Measurements from ENCODE around the gene BSDC1.
A peak's percentile ranks its signal among the peaks of the same experiment; 100 is the strongest.

BSDC1 gene

GRCh38 chr1:32393136-32393535 is 1.1 kb downstream of the BSDC1 start:
- H3K23ac ChIP-seq (ENCODE audit: low read depth, low read length, poor library complexity) = no peak overlapping the region
- H3K18ac ChIP-seq (ENCODE audit: low read length) = no peak overlapping the region
- peaks cover 21 to 49% of the 10 kb centered on the region in 2 donors for H3K36me3 ChIP-seq (replicated peaks in 1 of 2; ENCODE audit: control insufficient read depth in 2 of 2, insufficient read depth in 2 of 2, low read length in 2 of 2)
- H4K8ac ChIP-seq (ENCODE audit: low read depth, low read length) = no peak overlapping the region
- peaks cover 4% of the 10 kb centered on the region in 2 donors for H3K4me1 ChIP-seq (ENCODE audit: control insufficient read depth in 2 of 2, insufficient read depth in 1 of 2, low read depth in 1 of 2, low read length in 2 of 2)
- no peak overlapping the region for H3K14ac ChIP-seq (ENCODE audit: low read length)
- no peak overlapping the region for H3K4ac ChIP-seq (ENCODE audit: low read length)
- H3K27me3 ChIP-seq (ENCODE audit: control insufficient read depth in 3 of 3, insufficient read depth in 3 of 3, low read depth in 1 of 3, low read length in 3 of 3) = no peaks in the 10 kb centered on the region
- peak overlapping the region; percentile 35 for H3K4me2 ChIP-seq (ENCODE audit: insufficient read depth, low read length, poor library complexity, severe bottlenecking)
- WGBS, 2 donors (ENCODE audit: extremely low coverage in 2 of 2, insufficient read length in 2 of 2, insufficient replicate concordance in 1 of 2) = no CpG with 5 or more reads among the region's 1 CpG
- H2AK5ac ChIP-seq (ENCODE audit: low read depth, low read length) = no peak overlapping the region
- peak overlapping the region in 1 of 2 donors; percentile 78 for H3K4me3 ChIP-seq (ENCODE audit: low read length in 2 of 2)
- H3K9ac ChIP-seq (ENCODE audit: low read depth, low read length, poor library complexity) = no peak overlapping the region
- H2BK5ac ChIP-seq (ENCODE audit: low read length) = no peak overlapping the region
- H3K9me3 ChIP-seq (replicated peaks in 1 of 2; ENCODE audit: control insufficient read depth in 2 of 2, insufficient read depth in 1 of 2, low read depth in 1 of 2, low read length in 2 of 2) = peaks cover 0 to 2% of the 10 kb centered on the region in 2 donors
- H2AFZ ChIP-seq (ENCODE audit: low read length) = no peak overlapping the region
- H2BK12ac ChIP-seq (ENCODE audit: low read length) = no peak overlapping the region
- H2BK15ac ChIP-seq (ENCODE audit: low read length) = no peak overlapping the region
- H3K27ac ChIP-seq (replicated peaks; ENCODE audit: low read length) = no peak overlapping the region
- H4K91ac ChIP-seq (ENCODE audit: low read depth, low read length, poor library complexity) = no peak overlapping the region
- H2BK120ac ChIP-seq (ENCODE audit: low read depth, low read length) = no peak overlapping the region
- DNase-seq (ENCODE audit: low spot score) = no peak
- peaks cover 7% of the 10 kb centered on the region for H3K79me1 ChIP-seq (ENCODE audit: low read depth, low read length)

DNA sequence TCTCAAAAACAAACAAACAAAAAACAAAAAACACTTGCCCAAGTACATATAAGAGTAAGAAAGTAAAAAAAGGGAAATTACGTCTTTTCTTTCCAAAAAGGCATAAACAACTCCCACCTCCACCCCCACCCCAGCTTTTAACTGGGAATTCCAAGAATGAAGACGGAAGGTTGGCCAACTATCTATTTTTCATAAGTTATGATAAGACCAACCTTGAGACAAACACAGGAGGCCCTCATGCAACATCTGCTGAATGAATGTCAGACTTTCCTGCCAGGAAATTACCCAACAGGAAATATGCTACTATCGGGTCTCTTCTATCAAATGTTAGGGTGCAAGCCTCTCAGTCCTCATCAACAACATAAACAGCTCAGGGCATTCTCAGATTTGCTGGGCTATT is 1.9 kb downstream of the BSDC1 start:
- H3K27ac ChIP-seq (replicated peaks; ENCODE audit: low read length) = no peak overlapping the region
- WGBS, 2 donors (ENCODE audit: extremely low coverage in 2 of 2, insufficient read length in 2 of 2, insufficient replicate concordance in 1 of 2) = no CpG with 5 or more reads among the region's 3 CpGs
- no peak for DNase-seq (ENCODE audit: low spot score)
- no peak overlapping the region for H3K23ac ChIP-seq (ENCODE audit: low read depth, low read length, poor library complexity)
- H2BK120ac ChIP-seq (ENCODE audit: low read depth, low read length) = no peak overlapping the region
- no peak overlapping the region for H2BK15ac ChIP-seq (ENCODE audit: low read length)
- H3K4ac ChIP-seq (ENCODE audit: low read length) = no peak overlapping the region
- no peak overlapping the region for H2AFZ ChIP-seq (ENCODE audit: low read length)
- no peaks in the 10 kb centered on the region for H3K27me3 ChIP-seq (ENCODE audit: control insufficient read depth in 3 of 3, insufficient read depth in 3 of 3, low read depth in 1 of 3, low read length in 3 of 3)
- no peak overlapping the region for H2BK5ac ChIP-seq (ENCODE audit: low read length)
- H3K4me1 ChIP-seq (ENCODE audit: control insufficient read depth in 2 of 2, insufficient read depth in 1 of 2, low read depth in 1 of 2, low read length in 2 of 2) = peaks cover 4% of the 10 kb centered on the region in 2 donors
- H2BK12ac ChIP-seq (ENCODE audit: low read length) = no peak overlapping the region
- peaks cover 21 to 56% of the 10 kb centered on the region in 2 donors for H3K36me3 ChIP-seq (replicated peaks in 1 of 2; ENCODE audit: control insufficient read depth in 2 of 2, insufficient read depth in 2 of 2, low read length in 2 of 2)
- no peak overlapping the region for H4K91ac ChIP-seq (ENCODE audit: low read depth, low read length, poor library complexity)
- H4K8ac ChIP-seq (ENCODE audit: low read depth, low read length) = no peak overlapping the region
- H3K4me2 ChIP-seq (ENCODE audit: insufficient read depth, low read length, poor library complexity, severe bottlenecking) = no peak overlapping the region
- H3K9ac ChIP-seq (ENCODE audit: low read depth, low read length, poor library complexity) = no peak overlapping the region
- peaks cover 7% of the 10 kb centered on the region for H3K79me1 ChIP-seq (ENCODE audit: low read depth, low read length)
- H3K4me3 ChIP-seq (ENCODE audit: low read length in 2 of 2) = no peak overlapping the region
- peaks cover 0 to 2% of the 10 kb centered on the region in 2 donors for H3K9me3 ChIP-seq (replicated peaks in 1 of 2; ENCODE audit: control insufficient read depth in 2 of 2, insufficient read depth in 1 of 2, low read depth in 1 of 2, low read length in 2 of 2)
- H3K14ac ChIP-seq (ENCODE audit: low read length) = no peak overlapping the region
- H2AK5ac ChIP-seq (ENCODE audit: low read depth, low read length) = no peak overlapping the region
- no peak overlapping the region for H3K18ac ChIP-seq (ENCODE audit: low read length)

DNA sequence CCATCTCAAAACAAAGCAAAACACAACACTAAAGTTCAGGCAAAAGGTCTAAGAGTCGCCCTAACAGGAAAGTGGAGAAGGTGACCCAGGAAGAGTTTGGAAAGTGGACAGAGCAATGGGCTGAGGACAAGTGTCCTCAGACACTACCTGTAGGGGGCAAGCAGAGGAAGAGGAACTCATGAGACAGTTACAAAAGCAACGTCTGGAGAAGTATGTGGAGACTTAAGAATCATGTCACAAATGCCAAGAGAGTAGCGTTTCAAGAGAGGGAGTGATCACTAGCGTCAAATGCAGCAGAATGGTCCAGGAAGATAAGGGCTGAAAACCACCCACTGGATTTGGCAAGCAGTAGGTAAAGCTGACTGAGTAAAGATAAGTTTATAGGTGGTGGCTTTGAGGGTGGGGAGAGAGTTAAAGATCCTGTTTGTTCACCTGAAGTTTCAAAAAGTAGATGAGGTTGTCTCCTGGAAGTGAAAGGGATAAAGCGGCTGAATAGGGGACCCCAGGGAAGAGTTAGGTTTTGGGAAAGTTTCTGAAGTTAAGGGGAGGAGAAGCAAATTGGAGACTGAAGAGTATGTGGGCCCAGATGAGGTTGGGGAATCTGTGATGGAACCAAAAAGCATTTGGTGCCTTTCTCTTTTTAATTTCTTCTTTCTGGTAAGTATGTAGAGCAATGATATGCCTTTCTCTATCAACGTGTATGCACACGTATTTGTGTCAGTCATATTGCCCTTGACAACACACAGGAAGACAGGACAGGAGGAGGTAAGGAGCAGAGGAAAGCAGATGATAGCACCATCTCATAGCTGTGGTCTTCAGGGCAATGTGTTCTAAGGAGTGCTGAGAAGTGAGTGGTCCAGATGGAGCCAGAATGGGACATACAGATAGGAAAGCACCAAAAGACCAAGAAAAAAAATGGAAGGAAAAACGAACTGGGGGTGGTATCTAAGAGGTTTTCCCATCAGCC is 3.1 kb downstream of the BSDC1 start:
- no peak overlapping the region for H4K91ac ChIP-seq (ENCODE audit: low read depth, low read length, poor library complexity)
- no peak overlapping the region for H2AK5ac ChIP-seq (ENCODE audit: low read depth, low read length)
- H3K79me1 ChIP-seq (ENCODE audit: low read depth, low read length) = peaks cover 7% of the 10 kb centered on the region
- no peak overlapping the region for H3K18ac ChIP-seq (ENCODE audit: low read length)
- no peak overlapping the region for H2BK12ac ChIP-seq (ENCODE audit: low read length)
- H3K4me3 ChIP-seq (ENCODE audit: low read length in 2 of 2) = no peak overlapping the region
- no peak overlapping the region for H3K23ac ChIP-seq (ENCODE audit: low read depth, low read length, poor library complexity)
- H3K4me1 ChIP-seq (ENCODE audit: control insufficient read depth in 2 of 2, insufficient read depth in 1 of 2, low read depth in 1 of 2, low read length in 2 of 2) = peaks cover 4% of the 10 kb centered on the region in 2 donors
- no peak overlapping the region for H3K9ac ChIP-seq (ENCODE audit: low read depth, low read length, poor library complexity)
- no peak overlapping the region for H2BK120ac ChIP-seq (ENCODE audit: low read depth, low read length)
- H3K4me2 ChIP-seq (ENCODE audit: insufficient read depth, low read length, poor library complexity, severe bottlenecking) = no peak overlapping the region
- H4K8ac ChIP-seq (ENCODE audit: low read depth, low read length) = no peak overlapping the region
- H3K36me3 ChIP-seq (replicated peaks in 1 of 2; ENCODE audit: control insufficient read depth in 2 of 2, insufficient read depth in 2 of 2, low read length in 2 of 2) = peaks cover 25 to 66% of the 10 kb centered on the region in 2 donors
- no peak overlapping the region for H3K14ac ChIP-seq (ENCODE audit: low read length)
- no CpG with 5 or more reads among the region's 8 CpGs for WGBS, 2 donors (ENCODE audit: extremely low coverage in 2 of 2, insufficient read length in 2 of 2, insufficient replicate concordance in 1 of 2)
- H2BK5ac ChIP-seq (ENCODE audit: low read length) = no peak overlapping the region
- DNase-seq (ENCODE audit: low spot score) = no peak
- no peak overlapping the region for H3K4ac ChIP-seq (ENCODE audit: low read length)
- no peak overlapping the region for H3K27ac ChIP-seq (replicated peaks; ENCODE audit: low read length)
- H2AFZ ChIP-seq (ENCODE audit: low read length) = no peak overlapping the region
- no peaks in the 10 kb centered on the region for H3K9me3 ChIP-seq (replicated peaks in 1 of 2; ENCODE audit: control insufficient read depth in 2 of 2, insufficient read depth in 1 of 2, low read depth in 1 of 2, low read length in 2 of 2)
- H3K27me3 ChIP-seq (ENCODE audit: control insufficient read depth in 3 of 3, insufficient read depth in 3 of 3, low read depth in 1 of 3, low read length in 3 of 3) = no peaks in the 10 kb centered on the region
- no peak overlapping the region for H2BK15ac ChIP-seq (ENCODE audit: low read length)

DNA sequence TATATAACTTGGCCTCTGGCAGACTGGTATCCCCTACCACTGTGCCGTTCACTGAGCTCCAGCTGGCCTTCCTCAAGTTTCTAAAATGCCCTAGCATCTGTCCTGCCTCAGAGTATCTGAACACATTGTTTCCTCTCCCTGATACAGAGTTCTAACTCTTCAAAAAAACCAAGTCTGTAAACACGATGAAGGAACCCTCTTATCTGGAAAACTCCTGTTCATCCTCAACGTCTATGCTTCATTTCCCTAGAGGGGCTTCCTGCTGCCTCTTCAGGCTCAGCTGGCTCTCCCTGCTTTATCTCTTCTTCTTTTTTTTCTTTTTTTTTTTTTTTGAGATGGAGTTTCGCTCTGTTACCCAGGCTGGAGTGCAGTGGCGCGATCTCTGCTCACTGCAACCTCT is 5.6 kb downstream of the BSDC1 start:
- H3K79me1 ChIP-seq (ENCODE audit: low read depth, low read length) = peaks cover 3% of the 10 kb centered on the region
- no CpG with 5 or more reads among the region's 6 CpGs for WGBS, 2 donors (ENCODE audit: extremely low coverage in 2 of 2, insufficient read length in 2 of 2, insufficient replicate concordance in 1 of 2)
- H2AFZ ChIP-seq (ENCODE audit: low read length) = no peak overlapping the region
- H3K27ac ChIP-seq (replicated peaks; ENCODE audit: low read length) = no peak overlapping the region
- H3K27me3 ChIP-seq (ENCODE audit: control insufficient read depth in 3 of 3, insufficient read depth in 3 of 3, low read depth in 1 of 3, low read length in 3 of 3) = no peaks in the 10 kb centered on the region
- H2BK12ac ChIP-seq (ENCODE audit: low read length) = no peak overlapping the region
- no peaks in the 10 kb centered on the region for H3K9me3 ChIP-seq (replicated peaks in 1 of 2; ENCODE audit: control insufficient read depth in 2 of 2, insufficient read depth in 1 of 2, low read depth in 1 of 2, low read length in 2 of 2)
- H2BK120ac ChIP-seq (ENCODE audit: low read depth, low read length) = no peak overlapping the region
- H3K36me3 ChIP-seq (replicated peaks in 1 of 2; ENCODE audit: control insufficient read depth in 2 of 2, insufficient read depth in 2 of 2, low read length in 2 of 2) = peaks cover 33 to 90% of the 10 kb centered on the region in 2 donors
- H4K91ac ChIP-seq (ENCODE audit: low read depth, low read length, poor library complexity) = no peak overlapping the region
- no peak overlapping the region for H3K18ac ChIP-seq (ENCODE audit: low read length)
- H4K8ac ChIP-seq (ENCODE audit: low read depth, low read length) = no peak overlapping the region
- H3K4ac ChIP-seq (ENCODE audit: low read length) = no peak overlapping the region
- no peak overlapping the region for H3K4me2 ChIP-seq (ENCODE audit: insufficient read depth, low read length, poor library complexity, severe bottlenecking)
- no peak overlapping the region for H3K23ac ChIP-seq (ENCODE audit: low read depth, low read length, poor library complexity)
- H3K4me3 ChIP-seq (ENCODE audit: low read length in 2 of 2) = no peak overlapping the region
- H2AK5ac ChIP-seq (ENCODE audit: low read depth, low read length) = no peak overlapping the region
- no peak overlapping the region for H3K9ac ChIP-seq (ENCODE audit: low read depth, low read length, poor library complexity)
- no peak overlapping the region for H2BK15ac ChIP-seq (ENCODE audit: low read length)
- DNase-seq (ENCODE audit: low spot score) = no peak
- no peak overlapping the region for H3K14ac ChIP-seq (ENCODE audit: low read length)
- H2BK5ac ChIP-seq (ENCODE audit: low read length) = no peak overlapping the region
- peaks cover 4% of the 10 kb centered on the region in 2 donors for H3K4me1 ChIP-seq (ENCODE audit: control insufficient read depth in 2 of 2, insufficient read depth in 1 of 2, low read depth in 1 of 2, low read length in 2 of 2)
